Fibroblast of peridontal ligament (primary cell): ENCODE data around the gene MIOS.
"Not testable (repeated sequence)": the region's sequence is repeated elsewhere in the genome, so short reads cannot be mapped to it uniquely, and the experiment has no call there.

Experiments
- DNase-seq: peaks from one replicate; pipeline ENCODE4 v3.0.0-alpha.2; 2010; ENCODE audit errors: extremely low read depth

MIOS gene

GRCh38 chr7:7554649-7555575 is 11.8 kb upstream of the MIOS start:
- DNase-seq = no peak

- DNase-seq = no peak
Measured at GRCh38 chr7:7556852-7557251, 9.8 kb upstream of the MIOS start.

GRCh38 chr7:7557252-7557651 is 9.4 kb upstream of the MIOS start:
- no peak for DNase-seq

- DNase-seq = not testable (repeated sequence)
Measured at GRCh38 chr7:7561591-7561990, 5.1 kb upstream of the MIOS start.

GRCh38 chr7:7562736-7563135 is 3.9 kb upstream of the MIOS start:
- DNase-seq = peak; percentile 87

- DNase-seq = no peak
Measured at GRCh38 chr7:7563269-7563668, 3.4 kb upstream of the MIOS start.

- DNase-seq = no peak
Measured at GRCh38 chr7:7563813-7564212, 2.9 kb upstream of the MIOS start.

GRCh38 chr7:7564323-7564780 is 2.3 kb upstream of the MIOS start:
- peak; percentile 56 for DNase-seq

- DNase-seq = no peak
Measured at GRCh38 chr7:7565018-7565680, 1.5 kb upstream of the MIOS start.

GRCh38 chr7:7565746-7566650 is 686 bp upstream of the MIOS start:
- DNase-seq = no peak

GRCh38 chr7:7567898-7568531 is 1.3 kb downstream of the MIOS start:
- DNase-seq = no peak

- DNase-seq = no peak
Measured at GRCh38 chr7:7568553-7568952, 1.9 kb downstream of the MIOS start.

- DNase-seq = peak; percentile 24
Measured at GRCh38 chr7:7569081-7569527, 2.4 kb downstream of the MIOS start.

- no peak for DNase-seq
Measured at GRCh38 chr7:7569615-7570014, 2.9 kb downstream of the MIOS start.

GRCh38 chr7:7570584-7570983 is 3.9 kb downstream of the MIOS start:
- no peak for DNase-seq

GRCh38 chr7:7573701-7574100 is 7.0 kb downstream of the MIOS start:
- no peak for DNase-seq

GRCh38 chr7:7576344-7576743 is 9.7 kb downstream of the MIOS start:
- no peak for DNase-seq

GRCh38 chr7:7577888-7578287 is 11.2 kb downstream of the MIOS start:
- DNase-seq = no peak

GRCh38 chr7:7579638-7580037 is 13.0 kb downstream of the MIOS start:
- DNase-seq = no peak

- no peak for DNase-seq
Measured at GRCh38 chr7:7581531-7582179, 15.0 kb downstream of the MIOS start.

- DNase-seq = no peak
Measured at GRCh38 chr7:7582596-7582995, 15.9 kb downstream of the MIOS start.
